Activated naive CD4-positive, alpha-beta T cell treated with anti-CD3 and anti-CD28 coated beads, Interleukin-2, amount 50 U/mL, for 16 hours (primary cell): ENCODE measurements around the gene POLA2.
"Not testable (repeated sequence)": the region's sequence is repeated elsewhere in the genome, so short reads cannot be mapped to it uniquely, and the experiment has no call there.

Experiments used
- DNase-seq: peaks from one replicate; pipeline ENCODE4 v3.0.0-alpha.2; 2020

Gene POLA2

GRCh38 chr11:65242389-65242788 is 19.4 kb upstream of the POLA2 start:
- no peak for DNase-seq

- no peak for DNase-seq
Observed at GRCh38 chr11:65243797-65244196, 18.0 kb upstream of the POLA2 start.

GRCh38 chr11:65245046-65245445 is 16.7 kb upstream of the POLA2 start:
- not testable (repeated sequence) for DNase-seq

GRCh38 chr11:65246506-65246905 is 15.3 kb upstream of the POLA2 start:
- DNase-seq = no peak

GRCh38 chr11:65248184-65248710 is 13.5 kb upstream of the POLA2 start:
- not testable (repeated sequence) for DNase-seq

GRCh38 chr11:65251476-65251875 is 10.3 kb upstream of the POLA2 start:
- no peak for DNase-seq

GRCh38 chr11:65254724-65255123 is 7.0 kb upstream of the POLA2 start:
- DNase-seq = no peak

- no peak for DNase-seq
Observed at GRCh38 chr11:65258988-65259387, 2.8 kb upstream of the POLA2 start.

GRCh38 chr11:65260302-65260701 is 1.5 kb upstream of the POLA2 start:
- no peak for DNase-seq

GRCh38 chr11:65260756-65261590 is 789 bp upstream of the POLA2 start:
- no peak for DNase-seq

GRCh38 chr11:65262381-65262680 is 569 bp downstream of the POLA2 start:
- DNase-seq = no peak

- no peak for DNase-seq
Observed at GRCh38 chr11:65262776-65263175, 1.0 kb downstream of the POLA2 start.

GRCh38 chr11:65264747-65265146 is 3.0 kb downstream of the POLA2 start:
- not testable (repeated sequence) for DNase-seq

- no peak for DNase-seq
Observed at GRCh38 chr11:65266210-65266609, 4.4 kb downstream of the POLA2 start.

- DNase-seq = no peak
Observed at GRCh38 chr11:65274735-65275682, 13.2 kb downstream of the POLA2 start.

GRCh38 chr11:65275906-65276305 is 14.1 kb downstream of the POLA2 start:
- no peak for DNase-seq

GRCh38 chr11:65277631-65278277 is 16.0 kb downstream of the POLA2 start:
- DNase-seq = no peak

- DNase-seq = no peak
Observed at GRCh38 chr11:65278356-65278755, 16.6 kb downstream of the POLA2 start.

- no peak for DNase-seq
Observed at GRCh38 chr11:65279279-65279678, 17.5 kb downstream of the POLA2 start.

- DNase-seq = peak; percentile 23
Observed at GRCh38 chr11:65279741-65280440, 18.1 kb downstream of the POLA2 start.

GRCh38 chr11:65280646-65281045 is 18.9 kb downstream of the POLA2 start:
- no peak for DNase-seq

GRCh38 chr11:65286686-65287085 is 24.9 kb downstream of the POLA2 start:
- DNase-seq = no peak

- no peak for DNase-seq
Observed at GRCh38 chr11:65287601-65288000, 25.8 kb downstream of the POLA2 start.
